PC-3 (cell line): Measurements from ENCODE around the gene MARK4.

Experiments
- CTCF ChIP-seq: fragments of 300-600 bp; sonication (generic); conservative IDR thresholded peaks from 2 replicates; pipeline ENCODE4 v1.5.1; 2017; ENCODE audit warnings: antibody characterized with exemption, low read depth, mild to moderate bottlenecking, low read length
- EZH2 ChIP-seq: fragments of 300-600 bp; sonication (generic); IDR thresholded peaks from one replicate; pipeline ENCODE4 v1.6.1; 2017; ENCODE audit warnings: antibody characterized with exemption, mild to moderate bottlenecking, low read length; ENCODE audit not compliant: unreplicated experiment
- EZH2phosphoT487 ChIP-seq: fragments of 300-600 bp; sonication (generic); IDR thresholded peaks from 2 replicates; pipeline ENCODE4 v1.6.1; 2018; ENCODE audit warnings: mild to moderate bottlenecking, antibody characterized with exemption, low read length, borderline replicate concordance

DNA sequence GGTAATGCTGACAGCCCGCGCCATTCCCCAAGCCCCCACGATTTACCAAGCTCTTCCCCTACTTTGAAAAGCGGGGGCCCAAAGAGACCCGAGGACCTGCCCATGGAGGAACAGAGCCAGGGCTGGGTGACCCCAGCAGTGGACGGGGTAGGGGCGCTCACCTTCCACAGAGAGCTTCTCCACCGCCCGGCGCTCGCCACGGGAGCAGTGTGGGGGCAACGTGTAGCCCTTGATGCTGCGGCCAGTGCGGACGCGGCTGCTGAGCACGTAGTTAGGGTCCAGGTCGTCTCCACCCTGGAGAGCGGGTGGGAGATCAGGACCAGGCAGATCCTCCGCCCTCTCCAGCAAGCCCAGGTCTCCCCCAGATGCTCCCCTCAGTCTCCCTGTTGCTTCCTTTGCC, 64.2 kb downstream of the MARK4 start:
- TF ChIP-seq CTCF (no peak), EZH2phosphoT487 (no peak), EZH2 (no peak)
